Osteoblast (primary cell): ENCODE measurements around the gene CD151. TPM values are rescaled to one million over a fixed set of nuclear protein-coding genes. Genes with fewer than 3 reads are reported as not detected.

Experiments
- DNase-seq: peaks from one replicate; pipeline ENCODE4 v3.0.0; 2011; ENCODE audit warnings: low spot score, mixed read lengths; ENCODE audit not compliant: insufficient read length; ENCODE audit errors: missing footprints
- H2AFZ ChIP-seq: 2 replicates; pipeline ENCODE4 v1.6.0; 2011; ENCODE audit warnings: mild to moderate bottlenecking, low read length
- H3K27ac ChIP-seq: 2 replicates; pipeline ENCODE4 v1.5.1; 2011; ENCODE audit warnings: mild to moderate bottlenecking, low read depth, low read length, moderate library complexity
- H3K27me3 ChIP-seq: 2 replicates; pipeline ENCODE4 v1.6.0; 2012; ENCODE audit warnings: mild to moderate bottlenecking, control low read depth, inconsistent platforms, low read length, moderate library complexity; ENCODE audit not compliant: insufficient read depth
- H3K36me3 ChIP-seq: 2 replicates; pipeline ENCODE4 v1.5.1; 2011; ENCODE audit warnings: mild to moderate bottlenecking, low read length, control low read depth, moderate library complexity; ENCODE audit not compliant: insufficient read depth
- H3K4me1 ChIP-seq: 2 replicates; pipeline ENCODE4 v1.5.1; 2011; ENCODE audit warnings: mild to moderate bottlenecking, low read length, control low read depth, moderate library complexity; ENCODE audit not compliant: insufficient read depth
- H3K4me2 ChIP-seq: 2 replicates; pipeline ENCODE4 v1.6.0; 2011; ENCODE audit warnings: mild to moderate bottlenecking, low read length; ENCODE audit not compliant: insufficient read depth
- H3K4me3 ChIP-seq: fragments of 200-600 bp; sonication (generic); 3 replicates; pipeline ENCODE4 v1.5.1; 2012; ENCODE audit warnings: mild to moderate bottlenecking, low read length, inconsistent platforms; ENCODE audit not compliant: insufficient read depth
- H3K79me2 ChIP-seq: 2 replicates; pipeline ENCODE4 v1.6.0; 2012; ENCODE audit warnings: mild to moderate bottlenecking, low read length, control low read depth, inconsistent platforms; ENCODE audit not compliant: insufficient read depth
- H3K9me3 ChIP-seq: 2 replicates; pipeline ENCODE4 v1.5.1; 2011; ENCODE audit warnings: low read depth, low read length, control low read depth
- H4K20me1 ChIP-seq: 2 replicates; pipeline ENCODE4 v1.6.0; 2012; ENCODE audit warnings: mild to moderate bottlenecking, low read length, control low read depth; ENCODE audit not compliant: insufficient read depth
- total RNA-seq: library from RNA; depleted of rRNA; stranded (reverse); fragments of >200 nt; gene quantifications from 2 replicates; pipeline ENCODE4 v1.2.3, GENCODE V29; 2012
- TF ChIP-seq, protein P1 (sequence below): IDR thresholded peaks from 2 replicates; pipeline ENCODE4 v1.5.1; 2011; ENCODE audit warnings: mild to moderate bottlenecking, low read depth, low read length, moderate library complexity; ENCODE audit errors: extremely low read depth

CD151 gene
- total RNA-seq, 1 donor: 416 TPM

GRCh38 chr11:860234-861104 is 27.7 kb downstream of the CD151 start:
- Histone ChIP-seq H3K27me3 (no peaks in the 10 kb centered on the region), H3K27ac (peak overlapping the region; percentile 70), H3K79me2 (peaks cover 59% of the 10 kb centered on the region), H3K4me2 (peak overlapping the region; percentile 56), H3K4me3 (no peak overlapping the region), H3K36me3 (peaks cover 4% of the 10 kb centered on the region), H3K9me3 (no peaks in the 10 kb centered on the region), H2AFZ (no peak overlapping the region), H4K20me1 (peaks cover 56% of the 10 kb centered on the region), H3K4me1 (peaks cover 7% of the 10 kb centered on the region)
- TF ChIP-seq, protein P1, sequence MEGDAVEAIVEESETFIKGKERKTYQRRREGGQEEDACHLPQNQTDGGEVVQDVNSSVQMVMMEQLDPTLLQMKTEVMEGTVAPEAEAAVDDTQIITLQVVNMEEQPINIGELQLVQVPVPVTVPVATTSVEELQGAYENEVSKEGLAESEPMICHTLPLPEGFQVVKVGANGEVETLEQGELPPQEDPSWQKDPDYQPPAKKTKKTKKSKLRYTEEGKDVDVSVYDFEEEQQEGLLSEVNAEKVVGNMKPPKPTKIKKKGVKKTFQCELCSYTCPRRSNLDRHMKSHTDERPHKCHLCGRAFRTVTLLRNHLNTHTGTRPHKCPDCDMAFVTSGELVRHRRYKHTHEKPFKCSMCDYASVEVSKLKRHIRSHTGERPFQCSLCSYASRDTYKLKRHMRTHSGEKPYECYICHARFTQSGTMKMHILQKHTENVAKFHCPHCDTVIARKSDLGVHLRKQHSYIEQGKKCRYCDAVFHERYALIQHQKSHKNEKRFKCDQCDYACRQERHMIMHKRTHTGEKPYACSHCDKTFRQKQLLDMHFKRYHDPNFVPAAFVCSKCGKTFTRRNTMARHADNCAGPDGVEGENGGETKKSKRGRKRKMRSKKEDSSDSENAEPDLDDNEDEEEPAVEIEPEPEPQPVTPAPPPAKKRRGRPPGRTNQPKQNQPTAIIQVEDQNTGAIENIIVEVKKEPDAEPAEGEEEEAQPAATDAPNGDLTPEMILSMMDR: no peak
- DNase-seq: no peak

GRCh38 chr11:861105-861479 is 28.3 kb downstream of the CD151 start:
- no peaks in the 10 kb centered on the region for H3K9me3 ChIP-seq
- peaks cover 54% of the 10 kb centered on the region for H3K79me2 ChIP-seq
- no peak overlapping the region for H3K27ac ChIP-seq
- no peak overlapping the region for H3K4me2 ChIP-seq
- H4K20me1 ChIP-seq: peaks cover 55% of the 10 kb centered on the region
- no peaks in the 10 kb centered on the region for H3K27me3 ChIP-seq
- DNase-seq: no peak
- H3K4me3 ChIP-seq: no peak overlapping the region
- TF ChIP-seq, protein P1: no peak
- peaks cover 7% of the 10 kb centered on the region for H3K4me1 ChIP-seq
- H2AFZ ChIP-seq: no peak overlapping the region
- H3K36me3 ChIP-seq: peaks cover 8% of the 10 kb centered on the region

DNA sequence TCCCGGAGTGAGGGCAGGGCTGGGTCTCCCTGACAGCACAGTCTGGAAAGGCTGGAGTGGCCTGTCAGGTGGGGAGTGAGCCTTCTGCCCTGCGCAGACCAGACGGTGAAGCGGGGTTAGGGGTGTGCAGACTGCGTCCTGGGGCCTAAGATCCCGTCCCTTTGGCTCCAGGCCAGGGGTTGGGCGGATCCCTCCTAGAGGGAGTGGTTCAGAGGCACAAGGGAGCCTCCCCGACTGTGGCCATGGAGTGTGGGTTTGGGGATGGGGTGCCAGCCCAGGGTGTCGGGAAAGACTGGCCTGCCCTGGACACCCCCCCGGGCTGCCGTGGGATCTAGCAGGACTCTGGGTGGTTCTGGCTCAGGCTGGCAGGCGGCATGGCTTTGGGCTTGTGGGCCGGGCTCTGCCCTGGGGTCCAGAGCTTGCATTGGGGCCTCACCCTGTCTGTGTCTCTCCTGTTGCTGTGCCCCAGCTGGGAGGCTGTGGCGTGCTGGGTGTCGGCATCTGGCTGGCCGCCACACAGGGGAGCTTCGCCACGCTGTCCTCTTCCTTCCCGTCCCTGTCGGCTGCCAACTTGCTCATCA is 29.4 kb downstream of the CD151 start:
- peaks cover 7% of the 10 kb centered on the region for H3K4me1 ChIP-seq
- no peaks in the 10 kb centered on the region for H3K9me3 ChIP-seq
- no peak overlapping the region for H3K4me2 ChIP-seq
- no peak overlapping the region for H3K4me3 ChIP-seq
- H3K36me3 ChIP-seq: peaks cover 13% of the 10 kb centered on the region
- H3K27ac ChIP-seq: no peak overlapping the region
- no peaks in the 10 kb centered on the region for H3K27me3 ChIP-seq
- peaks cover 54% of the 10 kb centered on the region for H4K20me1 ChIP-seq
- H2AFZ ChIP-seq: no peak overlapping the region
- peaks cover 43% of the 10 kb centered on the region for H3K79me2 ChIP-seq
- no peak for DNase-seq
- TF ChIP-seq, protein P1: no peak

GRCh38 chr11:862696-863022 is 29.9 kb downstream of the CD151 start:
- Histone ChIP-seq H3K4me1 (peaks cover 7% of the 10 kb centered on the region), H2AFZ (no peak overlapping the region), H4K20me1 (peaks cover 53% of the 10 kb centered on the region), H3K27me3 (no peaks in the 10 kb centered on the region), H3K36me3 (peaks cover 13% of the 10 kb centered on the region), H3K4me3 (no peak overlapping the region), H3K4me2 (no peak overlapping the region), H3K79me2 (peaks cover 41% of the 10 kb centered on the region), H3K9me3 (no peaks in the 10 kb centered on the region), H3K27ac (no peak overlapping the region)
- no peak for DNase-seq
- TF ChIP-seq, protein P1: no peak
